ENCODE results near the gene HS6ST3.

HS6ST3 gene

GRCh38 chr13:96783511-96783910 lies 693.6 kb downstream of the HS6ST3 start:
- no peak for DNase-seq (ENCODE audit: extremely low read depth, low read depth)
- no peak for TF ChIP-seq CTCF (IDR thresholded peaks at IDR 0.05; ENCODE audit: low read depth, low read length, missing control alignments)
- no peak overlapping the region for H3K4me3 ChIP-seq (replicated peaks; ENCODE audit: low read depth, low read length)

GRCh38 chr13:96785986-96786385 lies 696.1 kb downstream of the HS6ST3 start:
- DNase-seq (ENCODE audit: extremely low read depth, low read depth): no peak
- TF ChIP-seq CTCF (IDR thresholded peaks at IDR 0.05; ENCODE audit: low read depth, low read length, missing control alignments): no peak
- H3K4me3 ChIP-seq (replicated peaks; ENCODE audit: low read depth, low read length): no peak overlapping the region

GRCh38 chr13:96792188-96792587 lies 702.3 kb downstream of the HS6ST3 start:
- H3K4me3 ChIP-seq (replicated peaks; ENCODE audit: low read depth, low read length): no peak overlapping the region
- DNase-seq (ENCODE audit: extremely low read depth, low read depth): no peak
- no peak for TF ChIP-seq CTCF (IDR thresholded peaks at IDR 0.05; ENCODE audit: low read depth, low read length, missing control alignments)

- no peak for TF ChIP-seq CTCF (IDR thresholded peaks at IDR 0.05; ENCODE audit: low read depth, low read length, missing control alignments)
- no peak for DNase-seq (ENCODE audit: extremely low read depth, low read depth)
- no peak overlapping the region for H3K4me3 ChIP-seq (replicated peaks; ENCODE audit: low read depth, low read length)
Measured at GRCh38 chr13:96792736-96793403, 703.0 kb downstream of the HS6ST3 start.

GRCh38 chr13:96793404-96793755 lies 703.5 kb downstream of the HS6ST3 start:
- no peak for DNase-seq (ENCODE audit: extremely low read depth, low read depth)
- no peak overlapping the region for H3K4me3 ChIP-seq (replicated peaks; ENCODE audit: low read depth, low read length)

GRCh38 chr13:96794669-96795068 lies 704.8 kb downstream of the HS6ST3 start:
- no peak for DNase-seq (ENCODE audit: extremely low read depth, low read depth)
- no peak overlapping the region for H3K4me3 ChIP-seq (replicated peaks; ENCODE audit: low read depth, low read length)
- TF ChIP-seq CTCF (IDR thresholded peaks at IDR 0.05; ENCODE audit: low read depth, low read length, missing control alignments): no peak

More at GRCh38 chr13:96793404-96793755, 703.5 kb downstream of the HS6ST3 start:
- no peak for TF ChIP-seq CTCF (IDR thresholded peaks at IDR 0.05; ENCODE audit: low read depth, low read length, missing control alignments)

GRCh38 chr13:96795670-96796069 lies 705.8 kb downstream of the HS6ST3 start:
- no peak for TF ChIP-seq CTCF (IDR thresholded peaks at IDR 0.05; ENCODE audit: low read depth, low read length, missing control alignments)
- DNase-seq (ENCODE audit: extremely low read depth, low read depth): no peak
- no peak overlapping the region for H3K4me3 ChIP-seq (replicated peaks; ENCODE audit: low read depth, low read length)
